T follicular helper cell (primary cell): ENCODE data around the gene LYRM1.

Source experiments
- DNase-seq: peaks from one replicate; pipeline ENCODE4 v3.0.0-alpha.2; 2020; ENCODE audit warnings: low read depth

The LYRM1 gene

GRCh38 chr16:20871941-20872815 is 28.4 kb upstream of the LYRM1 start:
- no peak for DNase-seq

DNA sequence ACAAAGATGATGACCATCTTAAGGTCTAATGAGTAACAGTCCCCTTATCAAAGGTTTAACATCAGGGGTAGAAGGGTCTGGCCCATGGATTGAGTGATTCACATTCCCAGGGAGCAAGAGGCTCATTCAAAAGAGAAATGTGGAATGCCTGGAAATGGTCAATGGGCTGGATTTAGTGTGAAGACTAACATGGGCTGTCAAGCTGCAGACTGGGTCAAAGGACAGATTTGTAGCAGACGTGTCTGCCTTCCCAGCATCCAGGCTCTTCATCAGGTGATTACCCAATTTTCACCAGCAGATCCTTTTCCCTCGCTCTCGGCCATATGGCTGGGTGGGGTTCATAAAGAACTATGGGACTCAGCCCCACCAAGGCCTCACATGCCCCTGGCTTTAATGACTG is 27.2 kb upstream of the LYRM1 start:
- DNase-seq: no peak

DNA sequence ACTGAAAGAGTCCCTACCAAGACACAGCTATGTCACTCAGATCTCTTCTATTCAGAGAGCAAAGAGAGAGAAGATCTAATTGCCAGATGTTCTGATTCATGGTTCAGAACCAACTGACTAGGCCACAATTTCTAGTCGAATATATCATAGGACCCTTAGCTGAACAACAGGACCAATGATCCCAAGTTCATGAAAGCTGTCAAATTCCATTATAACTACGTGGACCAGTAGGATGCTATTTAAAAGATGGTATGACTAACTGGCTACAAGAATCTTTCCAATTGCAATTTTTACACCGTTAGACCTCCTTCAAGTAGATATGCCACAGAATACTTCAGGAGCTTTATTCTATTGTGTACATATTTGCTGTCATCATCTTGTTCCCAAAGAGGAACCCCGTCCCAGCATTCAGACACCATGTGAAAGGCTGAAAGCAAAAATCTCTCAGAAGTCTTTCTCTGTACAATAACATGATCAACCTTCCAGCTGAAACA is 26.4 kb upstream of the LYRM1 start:
- DNase-seq: no peak

GRCh38 chr16:20875355-20875650 is 25.3 kb upstream of the LYRM1 start:
- DNase-seq: no peak

DNA sequence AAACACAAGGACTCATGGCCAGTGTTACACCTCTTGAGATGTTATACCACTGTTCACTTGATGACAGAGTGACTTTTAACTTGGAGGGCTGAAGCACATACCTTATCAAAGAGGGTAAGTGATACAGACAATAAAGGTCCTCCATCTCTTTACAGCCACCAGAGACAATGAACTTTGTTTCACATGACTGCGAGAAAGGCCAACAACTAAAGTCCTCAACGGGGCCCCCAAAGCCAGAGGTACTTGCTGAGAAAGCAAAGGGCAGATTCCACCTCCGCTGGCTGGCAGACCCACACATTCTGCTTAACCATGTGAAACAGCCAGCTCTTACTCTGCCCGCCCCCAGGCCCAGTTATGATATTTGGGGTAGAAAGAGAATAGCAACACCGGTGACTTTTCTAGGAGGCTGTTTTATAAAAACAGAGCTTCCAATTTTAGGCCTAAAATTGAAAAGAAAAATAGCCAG is 21.9 kb upstream of the LYRM1 start:
- DNase-seq: no peak

DNA sequence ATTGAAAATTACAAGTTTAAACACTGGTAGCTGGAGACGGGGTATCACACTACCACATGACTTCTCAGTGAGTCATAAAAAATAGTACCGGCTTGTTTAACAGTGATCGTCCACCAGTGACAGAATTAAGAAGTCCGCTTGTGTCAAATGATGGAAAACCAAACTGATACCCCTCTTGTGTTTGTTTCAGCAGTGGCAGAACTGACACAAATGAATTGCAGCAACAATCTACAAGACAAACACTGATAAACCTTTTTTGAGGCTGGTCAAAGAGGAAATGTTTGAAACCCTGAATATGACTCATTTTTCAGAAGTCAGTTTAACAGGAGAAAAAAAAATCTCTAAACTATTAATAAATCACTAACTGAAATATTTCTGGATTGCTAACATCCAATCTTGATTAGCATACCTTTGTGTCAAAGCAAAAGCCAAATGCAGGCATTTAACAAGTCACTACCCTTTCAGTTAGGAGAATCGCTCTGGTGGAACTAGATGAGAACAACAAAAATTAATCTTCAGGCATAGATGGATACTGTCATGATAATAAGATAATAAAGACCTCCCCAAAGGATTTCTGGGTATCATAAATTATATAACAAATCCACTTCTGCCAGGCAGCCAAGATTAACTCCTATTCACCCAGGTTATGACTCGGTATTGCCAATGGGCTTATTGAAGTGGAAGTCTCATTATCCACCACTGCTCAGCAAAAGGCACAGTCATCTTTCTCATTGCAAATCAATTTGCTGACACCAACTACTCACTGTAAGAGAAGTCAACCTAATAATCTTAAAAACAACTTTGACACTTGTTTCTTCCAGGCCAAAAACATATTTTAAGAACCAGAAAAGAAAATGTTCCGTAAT is 21.2 kb upstream of the LYRM1 start:
- DNase-seq: no peak

DNA sequence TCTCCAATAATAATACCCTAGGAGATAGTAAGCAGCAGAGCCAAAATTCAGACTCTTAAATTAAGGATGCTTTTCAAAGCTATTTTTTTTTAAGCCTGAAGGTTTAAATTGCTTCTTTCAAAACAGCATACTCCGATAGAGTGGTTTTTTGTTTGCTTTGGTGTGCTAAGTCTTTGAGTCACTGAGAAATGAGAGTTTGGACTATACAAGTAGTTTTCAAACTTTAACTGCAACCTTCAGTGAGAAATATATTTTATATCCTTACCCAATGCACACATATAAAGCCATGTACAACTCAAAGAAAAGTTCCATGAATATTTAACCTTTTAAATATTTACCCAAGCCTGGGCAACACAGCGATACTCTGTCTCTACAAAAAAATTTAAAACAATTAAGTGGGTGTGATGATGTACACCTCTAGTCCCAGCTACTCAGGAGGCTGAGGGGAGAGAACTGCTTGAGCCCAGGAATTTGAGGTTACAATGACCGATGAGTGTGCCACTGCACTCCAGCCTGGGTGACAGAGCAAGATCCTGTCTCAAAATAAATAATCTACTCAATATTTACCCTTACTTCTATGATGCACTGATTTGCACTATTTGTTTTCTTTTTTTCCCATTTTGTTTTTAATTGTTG is 19.6 kb upstream of the LYRM1 start:
- DNase-seq: no peak

- no peak for DNase-seq
These were observed 19.1 kb upstream of the LYRM1 start for GRCh38 chr16:20881503-20881878.

- no peak for DNase-seq
These were observed 16.9 kb upstream of the LYRM1 start for GRCh38 chr16:20883554-20884239.

- no peak for DNase-seq
These were observed 16.4 kb upstream of the LYRM1 start for GRCh38 chr16:20884240-20884556.

GRCh38 chr16:20886320-20886719 is 14.3 kb upstream of the LYRM1 start:
- DNase-seq: no peak

GRCh38 chr16:20887207-20887606 is 13.4 kb upstream of the LYRM1 start:
- DNase-seq: no peak

DNA sequence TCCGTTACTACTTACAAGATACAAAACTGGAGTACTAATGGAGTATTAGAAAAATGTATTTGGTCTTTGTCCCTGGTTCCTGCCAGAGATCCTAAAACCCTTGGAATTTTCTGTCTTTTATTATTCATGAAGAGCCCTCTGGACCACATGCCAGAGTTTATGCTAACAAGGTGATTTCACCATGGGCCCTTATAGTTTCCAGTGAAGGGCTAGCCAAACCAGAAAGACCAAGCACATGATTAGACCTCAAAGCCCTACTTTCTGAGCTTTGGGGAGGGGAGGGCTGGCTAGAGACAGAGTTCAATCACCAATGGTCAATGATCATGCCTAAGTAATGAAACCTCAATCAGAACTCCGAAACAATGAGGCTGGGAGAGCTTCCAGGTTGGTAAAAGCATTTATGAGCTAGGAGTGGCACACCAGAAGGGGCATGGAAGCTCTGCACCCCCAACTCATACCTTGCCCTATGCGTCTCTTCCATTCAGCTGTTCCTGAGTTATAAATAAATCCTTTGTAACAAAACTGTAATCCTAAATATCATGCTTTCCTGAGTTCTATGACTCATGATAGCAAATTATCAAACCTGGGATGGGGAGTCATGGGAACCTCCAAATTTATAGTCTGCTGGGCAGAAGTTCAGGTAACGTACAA is 10.8 kb upstream of the LYRM1 start:
- DNase-seq: no peak

DNA sequence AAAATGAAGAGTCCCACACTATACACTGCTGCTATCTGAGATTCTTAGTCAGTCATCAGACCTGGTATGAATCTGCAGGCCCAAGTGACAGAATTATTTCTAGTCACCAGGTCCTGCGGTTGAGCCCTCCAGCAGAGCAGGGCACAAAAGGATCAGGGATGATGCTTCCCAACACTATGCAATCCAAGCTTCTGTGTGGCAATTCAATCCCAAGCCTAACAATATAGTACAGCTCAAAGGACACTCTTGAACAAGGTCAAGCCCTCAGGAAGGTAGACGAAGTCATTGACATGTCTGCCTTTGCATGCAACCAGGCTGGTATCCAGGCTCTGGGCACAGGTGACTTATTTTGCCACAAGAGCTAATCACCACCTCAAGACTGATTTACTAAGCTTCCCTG is 6.2 kb upstream of the LYRM1 start:
- no peak for DNase-seq

DNA sequence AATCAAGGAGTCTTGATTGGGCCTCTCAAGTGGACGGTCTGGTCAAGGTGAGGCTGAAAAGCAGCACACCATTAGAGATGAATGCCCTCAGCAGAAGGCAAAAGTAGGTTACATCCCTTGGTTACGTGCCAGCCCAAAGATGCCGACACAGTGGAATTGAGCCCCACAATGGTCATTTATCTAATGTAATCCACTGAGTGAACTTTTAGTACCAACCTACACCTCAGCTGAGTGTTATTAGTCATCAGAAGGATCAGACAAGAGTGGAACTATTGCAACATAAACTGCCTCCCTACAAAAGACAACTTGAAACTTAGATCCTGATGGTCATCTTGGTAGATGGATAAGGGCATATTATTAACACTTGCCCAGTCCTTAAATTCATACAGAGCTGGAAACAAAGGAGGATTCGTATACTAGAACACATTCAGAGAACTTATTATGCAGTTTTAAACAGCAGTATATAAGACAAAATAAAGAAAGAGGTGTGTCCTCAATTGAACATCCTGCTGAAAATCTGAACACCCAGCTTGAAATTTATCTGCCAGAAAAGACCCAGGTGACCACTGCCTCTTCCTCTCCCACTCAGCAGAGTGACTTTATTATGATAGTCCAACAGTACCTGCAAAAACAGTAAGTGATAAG is 3.2 kb upstream of the LYRM1 start:
- DNase-seq: no peak

DNA sequence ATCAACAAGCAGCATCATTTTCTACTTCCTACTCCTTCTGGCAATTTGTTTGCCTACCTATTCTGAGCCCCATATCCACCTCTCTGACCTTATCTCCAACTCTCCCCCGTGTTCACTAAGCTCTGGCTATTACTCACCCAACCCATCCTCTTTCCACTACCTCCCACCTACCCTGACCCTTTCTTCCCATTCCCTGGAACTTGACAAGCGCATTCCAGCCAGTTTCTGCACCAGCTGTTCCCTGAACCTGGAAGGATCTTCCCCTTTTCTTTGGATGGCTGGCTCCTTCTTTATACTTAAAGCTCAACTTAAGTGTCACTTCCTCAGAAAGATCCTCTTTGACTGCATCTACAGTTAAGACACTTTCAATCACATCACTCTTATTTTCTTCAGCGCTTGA is 2.6 kb upstream of the LYRM1 start:
- DNase-seq: no peak

DNA sequence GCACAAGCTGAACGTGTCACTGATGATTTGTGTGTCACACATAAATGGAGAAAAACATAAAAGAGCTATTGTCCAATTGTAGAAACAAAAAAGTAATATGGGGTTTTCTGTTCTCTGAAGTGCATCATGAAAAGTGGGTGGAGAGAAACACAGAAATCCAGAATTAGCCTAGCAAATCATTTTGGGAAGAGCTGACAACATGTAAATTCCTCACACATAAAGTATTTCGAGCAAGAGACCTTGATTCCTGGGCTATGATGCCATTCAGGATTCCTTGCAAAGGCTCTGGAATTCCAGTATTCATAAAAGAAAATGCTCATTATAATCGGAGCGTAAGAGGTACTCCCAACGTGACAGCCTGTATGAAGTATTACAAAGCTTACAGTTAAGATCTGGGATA is 1.5 kb upstream of the LYRM1 start:
- no peak for DNase-seq

- DNase-seq: no peak
These were observed 883 bp upstream of the LYRM1 start for GRCh38 chr16:20899477-20900298.

DNA sequence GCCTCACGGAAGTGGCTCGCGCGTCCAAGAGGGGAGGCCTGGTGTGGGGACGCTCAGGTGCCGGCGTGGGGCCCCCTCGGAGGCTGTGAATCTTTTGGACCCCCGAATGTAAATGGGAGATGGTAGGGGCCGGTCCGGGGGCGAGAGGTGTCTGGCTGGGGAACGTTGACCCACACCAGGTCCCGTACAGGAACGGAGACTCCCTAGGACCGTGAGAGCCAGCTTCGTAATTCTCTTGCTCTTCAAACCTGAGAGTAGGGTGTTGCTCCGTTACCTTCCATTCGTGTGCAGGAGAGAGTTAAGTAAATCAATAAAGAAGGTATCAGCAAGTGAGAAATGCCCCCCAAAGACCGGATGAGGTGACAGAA is 481 bp downstream of the LYRM1 start:
- no peak for DNase-seq

DNA sequence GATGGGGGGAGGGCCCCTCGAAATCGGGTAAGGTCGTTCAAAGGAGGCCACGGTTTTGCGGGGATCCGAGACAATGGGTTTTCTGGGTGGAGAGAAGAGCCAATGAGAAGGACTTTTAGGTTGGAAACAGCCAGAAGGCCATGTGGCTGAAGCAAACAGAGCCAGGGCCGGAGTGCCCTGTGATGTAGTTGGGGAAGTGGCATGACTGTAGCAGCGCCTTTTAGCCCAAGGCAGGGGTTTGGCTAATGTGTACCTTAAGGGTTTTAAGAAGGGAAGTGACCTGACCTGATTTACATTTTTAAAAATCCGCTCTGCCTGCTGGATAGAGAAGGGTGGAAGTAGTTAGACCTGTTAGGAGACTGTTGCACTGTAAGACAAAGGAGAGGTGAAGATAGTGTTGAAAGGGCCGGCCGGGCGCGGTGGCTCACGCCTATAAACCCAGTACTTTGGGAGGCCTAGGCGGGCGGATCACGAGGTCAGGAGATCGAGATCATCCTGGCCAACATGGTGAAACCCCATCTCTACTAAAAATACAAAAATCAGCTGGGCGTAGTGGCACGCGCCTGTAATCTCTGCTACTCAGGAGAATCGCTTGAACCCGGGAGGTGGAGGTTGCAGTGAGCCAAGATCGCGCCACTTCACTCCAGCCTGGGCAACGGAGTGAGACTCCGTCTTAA is 1.0 kb downstream of the LYRM1 start:
- no peak for DNase-seq
